Measurements from ENCODE around the gene AFF1.
"Not testable (repeated sequence)": the region's sequence is repeated elsewhere in the genome, so short reads cannot be mapped to it uniquely, and the experiment has no call there.

The AFF1 gene

GRCh38 chr4:87118826-87119225, 184.0 kb downstream of the AFF1 start:
- DNase-seq, result no peak

GRCh38 chr4:87120010-87120409, 185.2 kb downstream of the AFF1 start:
- DNase-seq, result no peak

- DNase-seq, result no peak
Observed at GRCh38 chr4:87120411-87121162, 185.8 kb downstream of the AFF1 start.

GRCh38 chr4:87121341-87122065, 186.7 kb downstream of the AFF1 start:
- DNase-seq, result no peak

GRCh38 chr4:87122252-87122651, 187.4 kb downstream of the AFF1 start:
- no peak for DNase-seq

- no peak for DNase-seq
Observed at GRCh38 chr4:87126056-87126455, 191.2 kb downstream of the AFF1 start.

GRCh38 chr4:87128006-87128705, 193.3 kb downstream of the AFF1 start:
- no peak for DNase-seq

- no peak for DNase-seq
Observed at GRCh38 chr4:87129681-87130080, 194.9 kb downstream of the AFF1 start.

- no peak for DNase-seq
Observed at GRCh38 chr4:87130985-87131703, 196.3 kb downstream of the AFF1 start.

GRCh38 chr4:87132035-87132434, 197.2 kb downstream of the AFF1 start:
- no peak for DNase-seq

- no peak for DNase-seq
Observed at GRCh38 chr4:87133183-87133582, 198.4 kb downstream of the AFF1 start.

- DNase-seq, result no peak
Observed at GRCh38 chr4:87134122-87134521, 199.3 kb downstream of the AFF1 start.

GRCh38 chr4:87141428-87141827, 206.6 kb downstream of the AFF1 start:
- DNase-seq, result no peak

GRCh38 chr4:87144356-87144755, 209.5 kb downstream of the AFF1 start:
- DNase-seq, result no peak

- DNase-seq, result not testable (repeated sequence)
Observed at GRCh38 chr4:87145934-87146333, 211.1 kb downstream of the AFF1 start.

GRCh38 chr4:87147116-87147515, 212.3 kb downstream of the AFF1 start:
- DNase-seq, result no peak

GRCh38 chr4:87150498-87151261, 215.9 kb downstream of the AFF1 start:
- peak; percentile 35 for DNase-seq

GRCh38 chr4:87151730-87152129, 216.9 kb downstream of the AFF1 start:
- DNase-seq, result no peak

- no peak for DNase-seq
Observed at GRCh38 chr4:87152310-87153041, 217.7 kb downstream of the AFF1 start.

- DNase-seq, result no peak
Observed at GRCh38 chr4:87153078-87153870, 218.5 kb downstream of the AFF1 start.
